Astrocyte of the cerebellum (primary cell): Measurements from ENCODE around the gene ZBTB38.

Experiments used
- DNase-seq: peaks from one replicate; pipeline ENCODE4 v3.0.0-alpha.2; 2011; ENCODE audit warnings: low read depth
- H3K4me3 ChIP-seq: 2 replicates; pipeline ENCODE4 v1.5.1; 2011; ENCODE audit warnings: mild to moderate bottlenecking, low read depth, low read length, moderate library complexity
- in situ Hi-C: cut with HindIII; loops from 2 replicates; pipeline ENCODE4 v1.10.0; 2017; ENCODE audit warnings: low sequenced_read_pairs
- TF ChIP-seq, protein P1 (sequence below): IDR thresholded peaks from 2 replicates; pipeline ENCODE4 v1.5.1; 2012; ENCODE audit warnings: low read length, low read depth, moderate library complexity, mild to moderate bottlenecking; ENCODE audit errors: missing control alignments

Gene ZBTB38

DNA sequence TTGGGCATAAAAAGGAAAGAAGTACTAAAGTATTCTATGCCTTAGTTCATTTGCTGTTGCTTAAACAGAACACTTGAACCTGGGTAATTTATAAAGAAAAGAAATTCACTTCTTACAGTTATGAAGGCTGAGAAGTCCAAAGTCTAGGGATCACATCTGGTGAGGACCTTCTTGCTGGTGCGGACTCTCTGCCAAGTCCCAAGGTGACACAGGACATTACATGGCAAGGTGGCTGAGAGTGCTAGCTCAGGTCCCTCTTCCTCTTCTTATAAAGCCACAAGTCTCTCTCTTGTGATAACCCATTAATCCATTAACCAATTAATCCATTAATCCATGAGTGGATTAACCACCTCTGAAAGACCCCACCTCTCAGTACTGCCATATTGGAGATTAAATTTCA is 3.1 kb upstream of the ZBTB38 start:
- TF ChIP-seq, protein P1, sequence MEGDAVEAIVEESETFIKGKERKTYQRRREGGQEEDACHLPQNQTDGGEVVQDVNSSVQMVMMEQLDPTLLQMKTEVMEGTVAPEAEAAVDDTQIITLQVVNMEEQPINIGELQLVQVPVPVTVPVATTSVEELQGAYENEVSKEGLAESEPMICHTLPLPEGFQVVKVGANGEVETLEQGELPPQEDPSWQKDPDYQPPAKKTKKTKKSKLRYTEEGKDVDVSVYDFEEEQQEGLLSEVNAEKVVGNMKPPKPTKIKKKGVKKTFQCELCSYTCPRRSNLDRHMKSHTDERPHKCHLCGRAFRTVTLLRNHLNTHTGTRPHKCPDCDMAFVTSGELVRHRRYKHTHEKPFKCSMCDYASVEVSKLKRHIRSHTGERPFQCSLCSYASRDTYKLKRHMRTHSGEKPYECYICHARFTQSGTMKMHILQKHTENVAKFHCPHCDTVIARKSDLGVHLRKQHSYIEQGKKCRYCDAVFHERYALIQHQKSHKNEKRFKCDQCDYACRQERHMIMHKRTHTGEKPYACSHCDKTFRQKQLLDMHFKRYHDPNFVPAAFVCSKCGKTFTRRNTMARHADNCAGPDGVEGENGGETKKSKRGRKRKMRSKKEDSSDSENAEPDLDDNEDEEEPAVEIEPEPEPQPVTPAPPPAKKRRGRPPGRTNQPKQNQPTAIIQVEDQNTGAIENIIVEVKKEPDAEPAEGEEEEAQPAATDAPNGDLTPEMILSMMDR, result no peak
- H3K4me3 ChIP-seq, result no peak overlapping the region
- in situ Hi-C loops, result no loop called here
- no peak for DNase-seq

DNA sequence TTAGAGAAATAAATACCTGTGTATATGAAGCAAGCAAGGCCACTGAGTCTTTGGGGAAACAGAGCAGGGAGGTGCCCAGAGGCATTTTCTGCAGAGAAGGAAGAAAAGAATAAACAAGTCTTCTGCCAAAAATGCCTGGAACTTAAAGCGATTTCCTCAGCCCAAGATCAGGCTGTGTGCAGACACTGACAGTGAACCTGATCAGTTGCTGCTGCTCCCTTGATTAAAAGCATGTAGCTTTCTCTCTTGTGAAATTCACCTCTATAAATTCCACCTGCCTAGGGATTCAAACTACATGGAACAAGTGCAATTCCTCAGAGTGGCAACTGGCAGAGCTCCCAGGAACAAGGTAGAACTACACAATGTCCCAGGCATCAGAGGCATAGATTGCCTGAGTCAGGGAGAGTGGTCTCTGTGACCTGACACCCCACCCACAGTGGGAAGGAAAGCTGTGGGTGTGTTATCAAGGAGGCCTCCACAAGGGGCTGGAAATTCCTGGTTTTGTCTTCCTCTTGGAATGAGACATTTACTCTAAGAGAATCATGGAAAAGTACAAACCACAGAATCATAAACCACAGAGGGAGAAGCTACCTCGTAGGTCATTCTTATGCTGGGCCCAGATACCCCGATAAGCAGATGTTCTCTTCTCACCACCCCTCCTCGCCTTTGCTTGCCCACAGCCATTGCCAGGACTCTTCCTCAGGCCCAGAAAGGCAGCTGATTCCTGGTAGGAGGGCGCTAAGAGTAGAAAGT is 1.8 kb upstream of the ZBTB38 start:
- H3K4me3 ChIP-seq, result no peak overlapping the region
- in situ Hi-C loops, result no loop called here
- peak; percentile 93 for DNase-seq
- TF ChIP-seq, protein P1, result peak; percentile 29

DNA sequence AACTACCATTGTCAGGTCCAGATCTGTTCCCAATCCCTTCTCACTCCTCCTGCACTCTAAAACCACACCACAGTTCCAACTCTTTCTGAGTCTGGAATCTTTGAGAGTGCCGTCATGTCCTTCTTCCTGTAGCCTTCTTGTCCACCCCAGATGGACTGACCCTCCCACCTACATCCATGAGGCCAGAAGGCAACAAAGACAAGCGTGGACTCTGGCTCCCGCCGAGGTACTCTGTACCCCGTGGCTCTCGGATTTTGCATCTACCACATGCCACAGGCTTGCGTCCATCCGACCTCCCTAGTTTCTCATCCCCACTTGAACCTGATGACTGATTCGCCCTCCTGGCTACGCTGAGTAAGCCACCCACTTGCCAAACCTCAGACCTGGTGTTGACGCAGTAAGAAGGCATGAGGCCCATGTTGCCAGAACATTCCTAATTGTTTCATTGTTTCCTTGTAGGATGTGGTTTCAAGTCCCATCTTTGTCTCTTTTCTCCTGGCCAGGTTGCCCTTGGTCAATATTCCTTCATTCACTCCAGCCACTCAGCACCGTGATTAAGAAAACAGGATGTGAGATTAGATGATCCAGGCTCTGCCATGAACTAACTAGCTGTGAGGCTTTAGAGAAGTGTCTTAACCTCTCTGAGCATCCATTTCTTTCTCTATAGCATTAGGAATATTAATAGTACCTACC is 1.1 kb upstream of the ZBTB38 start:
- TF ChIP-seq, protein P1, result no peak
- no peak overlapping the region for H3K4me3 ChIP-seq
- peak; percentile 100 for DNase-seq
- in situ Hi-C loops, result no loop called here

DNA sequence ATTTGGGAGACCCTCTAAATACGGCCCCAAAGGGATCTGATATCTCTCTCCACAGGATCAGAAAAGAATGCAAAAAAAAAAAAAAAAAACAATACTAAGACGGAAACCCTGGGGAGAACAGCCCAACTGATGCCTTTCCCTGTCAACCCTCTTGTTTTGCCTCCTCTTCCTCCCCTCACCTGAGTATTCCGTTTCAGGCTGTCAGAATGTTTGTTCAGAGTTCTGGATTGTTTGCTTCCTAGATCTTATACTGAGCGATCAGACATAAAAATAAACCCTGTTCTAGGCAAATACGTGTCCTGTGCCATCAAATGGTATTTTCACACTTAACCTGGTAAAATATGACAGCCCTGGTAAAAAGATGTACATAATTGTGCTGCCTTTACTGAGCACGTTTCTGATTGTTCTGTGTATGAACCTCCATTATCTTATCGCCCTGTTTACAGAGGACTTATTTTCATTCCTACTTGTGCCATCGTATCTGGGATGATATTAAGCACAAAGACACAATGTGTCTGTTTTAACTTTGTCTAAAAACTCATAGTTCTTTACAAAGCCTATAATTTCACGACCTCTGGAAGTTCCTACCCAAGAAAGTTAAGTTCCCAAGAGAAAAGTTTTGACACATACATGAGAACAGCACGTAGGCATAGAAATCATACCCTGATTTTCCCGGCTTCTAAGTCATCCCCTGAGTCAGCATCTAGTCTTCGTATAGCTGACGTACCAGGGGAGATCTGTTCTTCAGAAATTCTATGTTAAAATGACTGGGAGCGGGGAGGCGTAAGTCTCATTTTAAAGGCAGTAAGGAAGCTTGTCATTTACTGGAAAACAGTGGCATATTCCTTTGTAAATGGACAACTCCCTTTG is 856 bp downstream of the ZBTB38 start:
- H3K4me3 ChIP-seq, result peak overlapping the region; percentile 0
- in situ Hi-C loops, result no loop called here
- DNase-seq, result no peak
- TF ChIP-seq, protein P1, result no peak

DNA sequence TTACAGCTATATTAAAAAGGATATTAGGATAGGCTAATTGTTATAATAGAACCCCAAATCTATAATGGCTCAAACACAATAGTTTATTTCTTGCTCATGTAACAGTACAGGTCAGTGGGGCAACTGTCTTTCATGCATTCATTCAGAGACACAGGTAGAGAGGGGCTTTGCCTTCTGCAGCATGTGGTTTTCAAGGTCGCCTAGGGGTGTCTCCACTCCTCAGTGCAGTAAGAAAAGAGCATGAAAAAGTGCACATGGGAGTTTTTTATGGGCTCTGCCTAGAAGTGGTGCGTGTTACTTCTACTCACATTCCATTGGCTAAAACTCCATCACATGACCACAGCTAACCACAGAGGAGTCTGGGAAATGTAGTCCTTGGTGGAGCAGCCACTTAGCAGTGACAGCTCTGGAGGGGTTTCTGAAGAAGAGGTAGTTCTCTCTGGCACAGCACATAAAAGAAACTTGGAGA is 1.8 kb downstream of the ZBTB38 start:
- H3K4me3 ChIP-seq, result no peak overlapping the region
- TF ChIP-seq, protein P1, result peak; percentile 40
- in situ Hi-C loops, result no loop called here
- DNase-seq, result peak; percentile 79

DNA sequence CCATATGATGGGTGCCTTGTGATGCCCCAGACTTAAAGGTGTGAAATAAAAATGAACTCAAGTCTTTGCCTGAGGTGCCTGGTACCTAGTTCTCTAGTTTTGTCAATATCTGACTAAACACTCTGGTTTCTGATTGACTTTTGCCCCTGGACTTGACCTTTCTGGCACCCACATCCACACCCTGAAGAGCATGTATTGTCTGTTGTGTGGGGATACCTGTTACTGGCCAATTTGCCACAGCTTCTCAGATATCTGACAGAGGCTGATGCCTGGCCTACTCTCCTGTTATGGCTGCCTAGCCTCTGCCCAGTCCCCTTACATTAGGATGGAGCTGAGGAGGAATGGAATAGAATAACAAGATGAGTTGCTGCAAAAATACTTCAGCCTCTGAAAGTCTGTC is 3.6 kb downstream of the ZBTB38 start:
- H3K4me3 ChIP-seq, result no peak overlapping the region
- in situ Hi-C loops, result no loop called here
- TF ChIP-seq, protein P1, result no peak
- no peak for DNase-seq
